ENCODE results near the gene PPHLN1.

DNA sequence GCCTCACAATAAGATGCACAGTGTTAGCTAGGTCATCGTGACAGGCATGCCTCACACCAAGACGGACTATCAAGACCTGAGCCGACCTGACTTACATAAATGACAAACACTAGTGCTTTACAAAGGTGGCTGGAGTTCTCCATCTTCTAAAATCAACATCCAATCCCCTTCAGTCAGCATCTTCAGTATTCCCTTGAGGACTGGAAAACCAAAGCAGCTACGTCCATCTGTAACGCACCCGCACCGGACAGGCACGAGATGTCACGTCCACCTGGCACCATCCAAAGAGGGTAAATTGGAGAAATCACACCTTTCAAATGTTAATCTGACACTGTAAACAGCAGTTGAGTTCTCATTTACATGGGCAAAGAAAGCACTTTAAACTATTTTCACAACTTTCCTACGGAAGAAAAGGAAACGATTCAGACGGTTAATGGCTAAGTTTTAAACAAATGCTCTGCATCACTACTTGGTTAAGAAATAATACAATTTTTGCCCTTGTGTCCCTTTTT lies 133.4 kb downstream of the PPHLN1 start:
- TF ChIP-seq, protein P1, sequence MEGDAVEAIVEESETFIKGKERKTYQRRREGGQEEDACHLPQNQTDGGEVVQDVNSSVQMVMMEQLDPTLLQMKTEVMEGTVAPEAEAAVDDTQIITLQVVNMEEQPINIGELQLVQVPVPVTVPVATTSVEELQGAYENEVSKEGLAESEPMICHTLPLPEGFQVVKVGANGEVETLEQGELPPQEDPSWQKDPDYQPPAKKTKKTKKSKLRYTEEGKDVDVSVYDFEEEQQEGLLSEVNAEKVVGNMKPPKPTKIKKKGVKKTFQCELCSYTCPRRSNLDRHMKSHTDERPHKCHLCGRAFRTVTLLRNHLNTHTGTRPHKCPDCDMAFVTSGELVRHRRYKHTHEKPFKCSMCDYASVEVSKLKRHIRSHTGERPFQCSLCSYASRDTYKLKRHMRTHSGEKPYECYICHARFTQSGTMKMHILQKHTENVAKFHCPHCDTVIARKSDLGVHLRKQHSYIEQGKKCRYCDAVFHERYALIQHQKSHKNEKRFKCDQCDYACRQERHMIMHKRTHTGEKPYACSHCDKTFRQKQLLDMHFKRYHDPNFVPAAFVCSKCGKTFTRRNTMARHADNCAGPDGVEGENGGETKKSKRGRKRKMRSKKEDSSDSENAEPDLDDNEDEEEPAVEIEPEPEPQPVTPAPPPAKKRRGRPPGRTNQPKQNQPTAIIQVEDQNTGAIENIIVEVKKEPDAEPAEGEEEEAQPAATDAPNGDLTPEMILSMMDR (IDR thresholded peaks at IDR 0.05): no peak
- no peak for TF ChIP-seq POLR2A (IDR thresholded peaks at IDR 0.05)
